ENCODE measurements around the gene MDN1. TPM values are rescaled to one million over a fixed set of nuclear protein-coding genes. Genes with fewer than 3 reads are reported as not detected.

Gene MDN1
- total and polyA plus RNA-seq, 2 of the 4 experiments (the other 2 are of a cell fraction), result 7.7 to 26.7 TPM

DNA sequence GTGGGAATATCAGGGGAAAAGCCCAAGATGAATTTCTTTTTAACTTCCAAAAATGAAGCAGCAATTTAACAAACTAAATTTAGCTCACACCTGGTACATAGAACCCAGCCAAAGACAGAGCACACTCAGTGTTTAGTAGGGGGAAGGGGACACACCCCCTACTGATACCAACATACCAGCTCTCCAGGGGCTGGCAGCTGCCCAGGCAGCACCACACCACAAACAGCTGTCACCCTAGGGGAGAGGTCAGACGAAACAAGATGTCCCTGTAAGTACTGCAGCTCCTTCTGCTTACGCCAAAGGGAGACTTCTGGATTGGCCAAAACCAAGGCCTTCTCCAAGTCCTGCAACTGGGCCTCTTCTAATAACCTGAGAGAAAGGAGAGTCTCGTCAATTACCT lies 26.0 kb downstream of the MDN1 start:
- Histone ChIP-seq H4K8ac (ENCODE audit: low read depth in 2 of 2, low read length in 2 of 2) (no peak overlapping the region), H3K4me2 (ENCODE audit: low read depth, low read length) (no peak overlapping the region), H3K14ac (replicated peaks; ENCODE audit: low read depth, low read length) (no peak overlapping the region), H3K4ac (ENCODE audit: low read depth, low read length) (no peak overlapping the region), H3K18ac (ENCODE audit: low read depth, low read length) (no peak overlapping the region), H3K4me1 (ENCODE audit: control insufficient read depth, insufficient read depth, low read length) (no peaks in the 10 kb centered on the region), H3K9ac (ENCODE audit: low read depth, low read length) (no peak overlapping the region), H3K9me1 (ENCODE audit: insufficient read depth, low read length) (no peaks in the 10 kb centered on the region), H2AK9ac (replicated peaks; ENCODE audit: low read depth, low read length, poor library complexity) (no peak overlapping the region), H3K4me3 (ENCODE audit: insufficient read depth, low read depth, low read length) (no peak overlapping the region), H3K79me1 (ENCODE audit: low read depth in 1 of 2, low read length in 2 of 2) (peaks cover 3 to 5% of the 10 kb centered on the region in 2 experiments; a peak in 1 of 4 replicates), H3K23ac (ENCODE audit: low read depth, low read length) (no peak overlapping the region), H2BK5ac (ENCODE audit: low read depth, low read length, poor library complexity, severe bottlenecking) (no peak overlapping the region), H2AFZ (replicated peaks; ENCODE audit: low read length, poor library complexity) (no peak overlapping the region), H4K20me1 (ENCODE audit: insufficient read depth, low read length) (no peaks in the 10 kb centered on the region), H3K9me3 (ENCODE audit: control insufficient read depth, insufficient read depth, low read length) (no peaks in the 10 kb centered on the region), H3K27ac (ENCODE audit: insufficient read depth, low read length) (no peak overlapping the region), H3K27me3 (ENCODE audit: control insufficient read depth, insufficient read depth, low read length) (no peaks in the 10 kb centered on the region), H2BK120ac (ENCODE audit: low read depth, low read length) (no peak overlapping the region), H2AK5ac (ENCODE audit: low read depth, low read length) (no peak overlapping the region), H3K56ac (ENCODE audit: extremely low read depth, insufficient read depth, low read length) (no peak overlapping the region), H2BK15ac (ENCODE audit: low read depth, low read length) (no peak overlapping the region), H2BK20ac (ENCODE audit: low read depth, low read length) (no peak overlapping the region), H4K91ac (ENCODE audit: insufficient read depth, low read depth, low read length) (no peak overlapping the region), H4K5ac (ENCODE audit: low read depth, low read length) (no peak overlapping the region), H3K36me3 (ENCODE audit: control insufficient read depth, insufficient read depth, low read length) (peaks cover 7% of the 10 kb centered on the region)
- TF ChIP-seq RFX5 (IDR thresholded peaks at IDR 0.05; ENCODE audit: low read depth, low read length) (no peak), CEBPB (IDR thresholded peaks at IDR 0.05; ENCODE audit: low read depth, low read length) (no peak), BHLHE40 (IDR thresholded peaks at IDR 0.05; ENCODE audit: low read depth, low read length) (no peak), NFE2L2 (IDR thresholded peaks at IDR 0.05; ENCODE audit: low read depth, low read length) (no peak)
- dilution Hi-C loops (cut with HindIII; ENCODE audit: low sequenced_read_pairs, unreplicated experiment), result no loop called here
- WGBS, 2 experiments (ENCODE audit: extremely low coverage in 2 of 2, insufficient read length in 1 of 2), result no CpG with 5 or more reads among the region's 3 CpGs
- ChIA-PET CTCF (interaction anchor here (0.6 to 1.6 kb wide), 4 partner anchors 11 to 32 kb away, joined by 3 to 5 read pairs (median 4); no protein-coding TSS in a partner anchor), POLR2A (ENCODE audit: unreplicated experiment) (no interaction called here)
- intact Hi-C loops (cut with micrococcal nuclease), result no loop called here
- no TSS peak for BruUV-seq (replicated peaks)
- DNase-seq, result no peak
- in situ Hi-C loops (cut with MboI; ENCODE audit: low sequenced_read_pairs), result no loop called here
- no peak for ATAC-seq (ENCODE audit: low read depth)
